ENCODE data around the gene NGRN.
"Not testable (repeated sequence)": the region's sequence is repeated elsewhere in the genome, so short reads cannot be mapped to it uniquely, and the experiment has no call there.

The NGRN gene

DNA sequence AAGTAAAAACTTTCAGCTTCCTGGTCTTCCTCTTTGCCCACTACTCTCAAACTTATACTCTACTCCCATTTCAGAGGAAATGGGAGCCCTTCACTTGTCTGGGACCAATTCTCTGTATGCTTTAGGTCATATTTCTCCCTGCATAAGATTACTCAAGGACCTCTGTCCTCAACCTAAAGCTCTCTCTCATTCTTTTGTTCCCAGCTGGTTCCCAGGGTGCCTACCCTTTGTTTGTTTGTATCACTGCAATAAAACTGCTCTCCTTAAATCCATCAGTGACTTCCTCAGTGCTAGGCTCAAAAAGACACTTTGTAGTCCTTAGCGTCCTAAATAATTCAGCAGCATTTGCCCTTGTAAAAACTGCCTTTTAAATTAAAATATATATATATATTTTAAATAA, 2.9 kb downstream of the NGRN start:
- no peak for TF ChIP-seq MAX (IDR thresholded peaks at IDR 0.05; ENCODE audit: low read depth, low read length)
- TF ChIP-seq, protein P1, sequence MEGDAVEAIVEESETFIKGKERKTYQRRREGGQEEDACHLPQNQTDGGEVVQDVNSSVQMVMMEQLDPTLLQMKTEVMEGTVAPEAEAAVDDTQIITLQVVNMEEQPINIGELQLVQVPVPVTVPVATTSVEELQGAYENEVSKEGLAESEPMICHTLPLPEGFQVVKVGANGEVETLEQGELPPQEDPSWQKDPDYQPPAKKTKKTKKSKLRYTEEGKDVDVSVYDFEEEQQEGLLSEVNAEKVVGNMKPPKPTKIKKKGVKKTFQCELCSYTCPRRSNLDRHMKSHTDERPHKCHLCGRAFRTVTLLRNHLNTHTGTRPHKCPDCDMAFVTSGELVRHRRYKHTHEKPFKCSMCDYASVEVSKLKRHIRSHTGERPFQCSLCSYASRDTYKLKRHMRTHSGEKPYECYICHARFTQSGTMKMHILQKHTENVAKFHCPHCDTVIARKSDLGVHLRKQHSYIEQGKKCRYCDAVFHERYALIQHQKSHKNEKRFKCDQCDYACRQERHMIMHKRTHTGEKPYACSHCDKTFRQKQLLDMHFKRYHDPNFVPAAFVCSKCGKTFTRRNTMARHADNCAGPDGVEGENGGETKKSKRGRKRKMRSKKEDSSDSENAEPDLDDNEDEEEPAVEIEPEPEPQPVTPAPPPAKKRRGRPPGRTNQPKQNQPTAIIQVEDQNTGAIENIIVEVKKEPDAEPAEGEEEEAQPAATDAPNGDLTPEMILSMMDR (IDR thresholded peaks at IDR 0.05; ENCODE audit: low read depth, low read length), result no peak
- DNase-seq (ENCODE audit: low read depth), result peak; percentile 18
- H3K4me3 ChIP-seq (ENCODE audit: low read depth, low read length), result peak overlapping the region; percentile 97

DNA sequence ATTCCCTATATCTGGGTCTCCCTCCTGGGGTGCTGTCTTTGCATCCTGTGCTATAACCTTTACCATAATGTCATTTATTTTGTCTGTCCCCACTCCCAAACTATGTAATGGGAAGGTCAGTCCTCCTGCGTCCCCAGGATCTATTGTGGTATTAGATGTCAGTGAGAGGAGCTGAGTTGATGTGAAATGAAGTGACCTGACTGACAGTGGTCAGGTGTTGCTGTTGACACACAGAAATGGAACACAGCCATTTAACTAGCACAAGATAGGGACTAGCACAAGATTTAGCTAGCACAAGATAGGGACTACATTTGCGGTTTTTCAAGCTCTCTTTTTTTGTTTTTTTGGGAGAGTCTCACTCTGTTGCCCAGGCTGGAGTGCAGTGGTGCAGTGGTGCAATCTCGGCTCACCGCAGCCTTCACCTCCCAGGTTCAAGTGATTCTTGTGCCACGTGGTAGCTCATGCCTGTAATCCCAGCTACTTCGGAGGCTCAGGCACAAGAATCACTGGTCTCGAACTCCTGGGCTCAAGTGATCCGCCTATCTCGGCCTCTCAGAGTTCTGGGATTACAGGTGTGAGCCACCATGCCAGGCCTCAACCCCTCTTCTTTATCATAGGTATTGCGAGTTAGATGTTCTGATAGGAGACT, 5.2 kb downstream of the NGRN start:
- DNase-seq (ENCODE audit: low read depth), result no peak
- H3K4me3 ChIP-seq (ENCODE audit: low read depth, low read length), result no peak overlapping the region
- TF ChIP-seq, protein P1 (IDR thresholded peaks at IDR 0.05; ENCODE audit: low read depth, low read length), result no peak
- TF ChIP-seq MYC (IDR thresholded peaks at IDR 0.05; ENCODE audit: low read depth, low read length) (no peak), MAX (IDR thresholded peaks at IDR 0.05; ENCODE audit: low read depth, low read length) (no peak), POLR2A (IDR thresholded peaks at IDR 0.05; ENCODE audit: extremely low read depth, insufficient read length) (no peak)

DNA sequence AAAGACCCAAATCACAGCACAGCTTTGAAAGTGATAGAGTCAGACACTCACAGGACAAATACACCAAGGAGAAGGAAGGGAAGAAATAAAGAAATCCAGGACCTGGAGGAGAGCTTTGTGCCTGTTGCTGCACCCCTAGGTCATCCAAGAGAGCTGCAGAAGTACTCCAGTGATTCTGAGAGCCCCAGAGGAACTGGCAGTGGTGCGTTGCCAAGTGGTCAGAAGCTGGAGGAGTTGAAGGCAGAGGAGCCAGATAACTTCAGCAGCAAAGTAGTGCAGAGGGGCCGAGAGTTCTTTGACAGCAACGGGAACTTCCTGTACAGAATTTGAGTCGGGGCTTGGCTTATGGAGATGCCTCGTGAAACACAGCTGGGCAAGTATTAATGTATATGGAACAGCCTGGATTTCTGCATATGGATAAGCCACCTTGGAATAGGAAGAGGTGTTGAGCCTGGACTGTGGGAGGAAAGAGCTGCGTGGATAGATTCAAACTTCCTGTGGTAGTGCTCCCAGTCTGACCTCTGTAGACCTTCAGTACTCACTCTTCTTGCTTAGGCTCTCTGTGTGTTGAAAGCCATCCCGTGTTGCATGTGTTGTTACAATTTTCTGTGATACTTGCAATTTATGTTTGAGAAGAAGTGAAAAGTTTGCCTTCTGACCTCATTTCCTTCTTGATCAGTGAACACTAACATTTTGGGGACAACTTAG, 6.1 kb downstream of the NGRN start:
- DNase-seq (ENCODE audit: low read depth), result no peak
- TF ChIP-seq MYC (IDR thresholded peaks at IDR 0.05; ENCODE audit: low read depth, low read length) (no peak), MAX (IDR thresholded peaks at IDR 0.05; ENCODE audit: low read depth, low read length) (no peak), POLR2A (IDR thresholded peaks at IDR 0.05; ENCODE audit: extremely low read depth, insufficient read length) (no peak)
- TF ChIP-seq, protein P1 (IDR thresholded peaks at IDR 0.05; ENCODE audit: low read depth, low read length), result no peak
- H3K4me3 ChIP-seq (ENCODE audit: low read depth, low read length), result no peak overlapping the region

- H3K4me3 ChIP-seq (ENCODE audit: low read depth, low read length); DNase-seq (ENCODE audit: low read depth): not testable (repeated sequence)
These were observed 13.0 kb downstream of the NGRN start for GRCh38 chr15:90278467-90278866.

DNA sequence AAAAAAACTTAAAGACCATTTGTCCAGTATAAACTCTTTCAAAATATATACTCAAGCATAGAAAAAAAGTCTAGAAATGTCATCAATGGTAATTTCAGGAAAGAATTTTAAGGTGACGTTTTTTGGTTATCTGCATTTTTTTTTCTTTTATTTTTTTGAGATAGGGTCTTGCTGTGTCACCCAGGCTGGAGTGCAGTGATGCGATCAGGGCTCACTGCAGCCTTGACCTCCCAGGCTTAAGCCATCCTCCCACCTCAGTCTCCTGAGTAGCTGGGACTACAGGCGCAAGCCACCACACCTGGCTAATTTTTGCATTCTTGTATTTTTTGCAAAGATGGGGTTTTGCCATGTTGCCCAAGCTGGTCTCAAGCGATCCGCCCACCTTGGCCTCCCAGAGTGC, 15.3 kb downstream of the NGRN start:
- not testable (repeated sequence) for H3K4me3 ChIP-seq (ENCODE audit: low read depth, low read length); DNase-seq (ENCODE audit: low read depth)

- DNase-seq (ENCODE audit: low read depth); H3K4me3 ChIP-seq (ENCODE audit: low read depth, low read length): not testable (repeated sequence)
These were observed 16.2 kb downstream of the NGRN start for GRCh38 chr15:90281637-90282036.

GRCh38 chr15:90286678-90287077, 21.2 kb downstream of the NGRN start:
- H3K4me3 ChIP-seq (ENCODE audit: low read depth, low read length), result no peak overlapping the region
- peak; percentile 44; the same call in 1 of the 2 replicates for TF ChIP-seq MAX (IDR thresholded peaks at IDR 0.05; ENCODE audit: low read depth, low read length)
- TF ChIP-seq, protein P1 (IDR thresholded peaks at IDR 0.05; ENCODE audit: low read depth, low read length), result peak; percentile 63
- TF ChIP-seq MYC (IDR thresholded peaks at IDR 0.05; ENCODE audit: low read depth, low read length), result no peak
- DNase-seq (ENCODE audit: low read depth), result peak; percentile 66

Data from NB4 (cell line).